IMR-90 (cell line): Measurements from ENCODE around the gene ISCU. TPM values are rescaled to one million over a fixed set of nuclear protein-coding genes. Genes with fewer than 3 reads are reported as not detected.

Source experiments
- ATAC-seq: fragments of 200-7000 bp; cut with Tn5 transposase; 2 replicates; pipeline ENCODE4 v1.9.1; 2020; ENCODE audit warnings: low read depth, mild to moderate bottlenecking, moderate library complexity
- BruUV-seq: library from RNA; stranded (reverse); fragments of 400-500 nt; replicated peaks from 2 replicates; lab custom pipeline; 2021; lab: Mats Ljungman, UMichigan
- CTCF ChIA-PET: fragments of 300-600 bp; formaldehyde crosslinking; extraction: SDS; loops from one replicate; lab custom pipeline; 2021; ENCODE audit warnings: antibody characterized with exemption; lab: Yijun Ruan, JAX
- POLR2A ChIA-PET: fragments of 300-600 bp; sonication (Branson Sonifier 250); formaldehyde crosslinking; loops from one replicate; lab custom pipeline; 2022; ENCODE audit warnings: antibody characterized with exemption; ENCODE audit not compliant: unreplicated experiment; lab: Charles Lee
- DNase-seq: peaks from one replicate; pipeline ENCODE4 v3.0.0; 2013
- H2AFZ ChIP-seq: replicated peaks from 2 replicates; pipeline ENCODE3; 2013; ENCODE audit warnings: low read length, mild to moderate bottlenecking; ENCODE audit not compliant: poor library complexity
- H2AK5ac ChIP-seq: 2 replicates; pipeline ENCODE4 v1.6.1; 2013; ENCODE audit warnings: low read depth, low read length, inconsistent platforms
- H2AK9ac ChIP-seq: replicated peaks from 2 replicates; pipeline ENCODE3; 2013; ENCODE audit warnings: mild to moderate bottlenecking, low read depth, low read length, moderate library complexity; ENCODE audit not compliant: poor library complexity
- H2BK120ac ChIP-seq: 2 replicates; pipeline ENCODE4 v1.6.1; 2013; ENCODE audit warnings: low read depth, low read length, inconsistent platforms
- H2BK15ac ChIP-seq: 3 replicates; pipeline ENCODE4 v1.6.1; 2013; ENCODE audit warnings: low read depth, low read length, inconsistent platforms
- H2BK20ac ChIP-seq: 2 replicates; pipeline ENCODE4 v1.6.1; 2013; ENCODE audit warnings: low read depth, mild to moderate bottlenecking, inconsistent platforms, low read length, moderate library complexity
- H2BK5ac ChIP-seq: 2 replicates; pipeline ENCODE4 v1.6.1; 2013; ENCODE audit warnings: mild to moderate bottlenecking, low read depth, low read length, inconsistent platforms; ENCODE audit not compliant: poor library complexity, severe bottlenecking
- H3K14ac ChIP-seq: replicated peaks from 2 replicates; pipeline ENCODE4 v1.6.1; 2013; ENCODE audit warnings: low read depth, low read length, inconsistent platforms
- H3K18ac ChIP-seq: 2 replicates; pipeline ENCODE4 v1.6.1; 2013; ENCODE audit warnings: low read depth, low read length, control low read depth
- H3K23ac ChIP-seq: 2 replicates; pipeline ENCODE4 v1.6.1; 2013; ENCODE audit warnings: low read depth, low read length, inconsistent platforms
- H3K27ac ChIP-seq: 2 replicates; pipeline ENCODE4 v1.5.1; 2013; ENCODE audit warnings: mild to moderate bottlenecking, control low read depth, low read length; ENCODE audit not compliant: insufficient read depth
- H3K27me3 ChIP-seq: 2 replicates; pipeline ENCODE4 v1.6.1; 2013; ENCODE audit warnings: low read length; ENCODE audit not compliant: control insufficient read depth, insufficient read depth
- H3K36me3 ChIP-seq: 2 replicates; pipeline ENCODE4 v1.6.1; 2013; ENCODE audit warnings: low read length, mixed read lengths; ENCODE audit not compliant: control insufficient read depth, insufficient read depth
- H3K4ac ChIP-seq: 2 replicates; pipeline ENCODE4 v1.6.1; 2013; ENCODE audit warnings: low read depth, low read length, inconsistent platforms
- H3K4me1 ChIP-seq: 2 replicates; pipeline ENCODE4 v1.6.1; 2013; ENCODE audit warnings: low read length, mixed read lengths; ENCODE audit not compliant: control insufficient read depth, insufficient read depth
- H3K4me2 ChIP-seq: 2 replicates; pipeline ENCODE4 v1.6.1; 2013; ENCODE audit warnings: low read depth, mild to moderate bottlenecking, control low read depth, low read length, moderate library complexity
- H3K4me3 ChIP-seq: 2 replicates; pipeline ENCODE4 v1.5.1; 2013; ENCODE audit warnings: low read depth, mild to moderate bottlenecking, control low read depth, low read length, moderate library complexity; ENCODE audit not compliant: insufficient read depth
- H3K56ac ChIP-seq: 2 replicates; pipeline ENCODE4 v1.6.1; 2013; ENCODE audit warnings: low read length, inconsistent platforms; ENCODE audit not compliant: insufficient read depth; ENCODE audit errors: extremely low read depth
- H3K79me1 ChIP-seq, 2 experiments: 2 replicates each; pipeline ENCODE4 v1.6.1; 2013; ENCODE audit warnings: low read length in 2 of 2, inconsistent platforms in 1 of 2, low read depth in 1 of 2
- H3K9ac ChIP-seq: 2 replicates; pipeline ENCODE4 v1.6.1; 2013; ENCODE audit warnings: low read depth, low read length, control low read depth
- H3K9me1 ChIP-seq: 2 replicates; pipeline ENCODE4 v1.6.1; 2013; ENCODE audit warnings: low read length, inconsistent platforms; ENCODE audit not compliant: insufficient read depth
- H3K9me3 ChIP-seq: 2 replicates; pipeline ENCODE4 v1.6.1; 2013; ENCODE audit warnings: low read length; ENCODE audit not compliant: control insufficient read depth, insufficient read depth
- H4K20me1 ChIP-seq: 2 replicates; pipeline ENCODE4 v1.6.1; 2013; ENCODE audit warnings: low read length, inconsistent platforms; ENCODE audit not compliant: insufficient read depth
- H4K5ac ChIP-seq: 2 replicates; pipeline ENCODE4 v1.6.1; 2013; ENCODE audit warnings: mild to moderate bottlenecking, low read depth, low read length, control low read depth
- H4K8ac ChIP-seq, 2 experiments: 2 replicates each; pipeline ENCODE4 v1.6.1; 2013; ENCODE audit warnings: low read depth in 2 of 2, low read length in 2 of 2, control low read depth in 1 of 2, inconsistent platforms in 1 of 2
- H4K91ac ChIP-seq: 2 replicates; pipeline ENCODE4 v1.6.1; 2013; ENCODE audit warnings: low read depth, low read length, inconsistent platforms; ENCODE audit not compliant: insufficient read depth
- BHLHE40 ChIP-seq: fragments of 150-350 bp; IDR thresholded peaks from 2 replicates; pipeline ENCODE4 v1.6.1; 2016; ENCODE audit warnings: mild to moderate bottlenecking, low read depth, low read length
- CEBPB ChIP-seq: IDR thresholded peaks from 2 replicates; pipeline ENCODE4 v1.6.1; 2012; ENCODE audit warnings: low read depth, low read length, improper control_type of control experiment
- CHD1 ChIP-seq: IDR thresholded peaks from 2 replicates; pipeline ENCODE4 v1.6.1; 2012; ENCODE audit warnings: low read depth, low read length, improper control_type of control experiment
- FOS ChIP-seq: fragments of 150-350 bp; IDR thresholded peaks from 2 replicates; pipeline ENCODE4 v1.6.1; 2016; ENCODE audit warnings: low read depth, low read length
- MAFK ChIP-seq: IDR thresholded peaks from 2 replicates; pipeline ENCODE4 v1.6.1; 2012; ENCODE audit warnings: low read depth, low read length, improper control_type of control experiment
- MAZ ChIP-seq: IDR thresholded peaks from 2 replicates; pipeline ENCODE4 v1.6.1; 2012; ENCODE audit warnings: low read depth, mild to moderate bottlenecking, low read length, improper control_type of control experiment, moderate library complexity, borderline replicate concordance
- NFE2L2 ChIP-seq: fragments of 150-350 bp; IDR thresholded peaks from 2 replicates; pipeline ENCODE4 v1.6.1; 2016; ENCODE audit warnings: low read depth, mild to moderate bottlenecking, low read length
- POLR2A ChIP-seq: IDR thresholded peaks from 2 replicates; pipeline ENCODE4 v1.6.1; 2012; ENCODE audit warnings: mild to moderate bottlenecking, low read depth, low read length
- RAD21 ChIP-seq: IDR thresholded peaks from 2 replicates; pipeline ENCODE4 v1.6.1; 2012; ENCODE audit warnings: low read length, improper control_type of control experiment
- RCOR1 ChIP-seq: IDR thresholded peaks from 2 replicates; pipeline ENCODE4 v1.6.1; 2012; ENCODE audit warnings: mild to moderate bottlenecking, low read length, improper control_type of control experiment; ENCODE audit not compliant: insufficient replicate concordance
- RFX5 ChIP-seq: IDR thresholded peaks from 2 replicates; pipeline ENCODE4 v1.8.0; 2012; ENCODE audit warnings: low read depth, mild to moderate bottlenecking, low read length, moderate library complexity
- WGBS, 2 experiments: methylation state at CpG; one replicate each; pipeline versions ENCODE4 v1.1.5 to v1.1.7; 2013; ENCODE audit warnings: missing lambda C conversion rate in 2 of 2; ENCODE audit not compliant: insufficient read length in 1 of 2; ENCODE audit errors: extremely low coverage in 2 of 2; 5-methylcytosine and 5-hydroxymethylcytosine counted together
- dilution Hi-C: fragments of 300-500 bp; cut with HindIII; formaldehyde crosslinking; loops from one replicate; pipeline ENCODE4 v1.14.3; 2018; ENCODE audit warnings: low sequenced_read_pairs; ENCODE audit not compliant: unreplicated experiment
- in situ Hi-C: fragments of 300-500 bp; cut with MboI; formaldehyde crosslinking; loops from 3 replicates; pipeline ENCODE4 v1.14.3; 2019; ENCODE audit warnings: low sequenced_read_pairs, inconsistent platforms, mixed read lengths
- intact Hi-C: fragments of 100-400 bp; cut with micrococcal nuclease; formaldehyde crosslinking; loops from 2 replicates; pipeline ENCODE4 v1.10.0; 2022
- polyA plus RNA-seq, 3 experiments: library from polyadenylated mRNA; depleted of rRNA; stranded (reverse); fragments of >200 nt; gene quantifications; 2 replicates each; pipeline ENCODE4 v1.2.3, GENCODE V29; 2012; ENCODE audit warnings: low replicate concordance in 1 of 3
- total RNA-seq: library from RNA; depleted of rRNA; stranded (reverse); fragments of >200 nt; gene quantifications from 2 replicates; pipeline ENCODE4 v1.2.3, GENCODE V29; 2012
- TF ChIP-seq, protein P1 (sequence below): conservative IDR thresholded peaks from 2 replicates; pipeline ENCODE4 v1.5.1; 2012; ENCODE audit warnings: mild to moderate bottlenecking, low read depth, low read length, improper control_type of control experiment
- TF ChIP-seq, protein P2 (sequence below): fragments of 150-350 bp; IDR thresholded peaks from 2 replicates; pipeline ENCODE4 v1.6.1; 2017; ENCODE audit warnings: mild to moderate bottlenecking, antibody characterized with exemption, low read length, low read depth
- TF ChIP-seq, protein P3 (sequence below): fragments of 150-350 bp; IDR thresholded peaks from 2 replicates; pipeline ENCODE4 v1.6.1; 2016; ENCODE audit warnings: low read depth, mild to moderate bottlenecking, low read length, moderate library complexity, borderline replicate concordance

Gene ISCU
- total and polyA plus RNA-seq, 2 of the 4 experiments (the other 2 are of a cell fraction) = 52.7 to 87.2 TPM

DNA sequence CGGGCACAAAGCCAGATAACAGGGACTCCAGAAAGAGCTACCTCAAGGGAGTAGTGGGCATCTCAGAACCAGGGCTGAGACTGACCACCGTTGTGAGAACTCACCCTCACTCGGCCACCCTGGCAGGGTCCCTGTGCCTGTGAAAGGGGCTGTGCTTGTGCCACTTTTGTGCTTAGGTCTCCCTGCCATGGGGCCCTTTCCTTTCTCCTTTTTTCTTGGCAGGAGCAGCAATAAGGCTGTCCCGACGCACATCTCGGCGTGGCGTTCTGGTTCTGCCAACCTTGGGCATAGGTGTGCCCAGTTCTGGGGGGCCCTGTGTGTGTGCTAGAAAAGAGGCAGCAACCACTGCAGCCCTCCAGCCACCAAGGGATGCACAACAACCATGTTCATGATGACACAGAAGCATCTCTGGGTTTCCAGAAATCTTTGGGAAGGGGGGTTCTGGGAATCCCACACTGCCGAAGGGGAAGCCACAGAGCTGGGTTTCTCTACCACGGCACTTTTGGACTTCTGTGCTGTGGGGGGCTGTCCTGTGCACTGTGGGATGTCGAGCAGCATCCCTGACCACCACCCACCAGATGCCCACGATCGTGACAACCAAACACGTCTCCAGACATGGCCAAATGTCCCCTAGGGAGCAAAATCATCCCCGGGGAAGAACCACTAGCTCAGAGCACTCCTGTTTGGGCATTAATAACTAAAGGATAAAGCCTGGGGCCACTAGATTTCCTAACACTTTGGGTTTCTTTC, 48.6 kb downstream of the ISCU start:
- Histone ChIP-seq H3K79me1 (peaks cover 0 to 5% of the 10 kb centered on the region in 2 experiments; a peak in 1 of 4 replicates), H4K8ac (peak overlapping the region in 1 of 2 experiments; percentile 63; a peak in 1 of 4 replicates), H2BK120ac (peak overlapping the region; percentile 93), H3K9ac (no peak overlapping the region), H3K9me1 (peaks cover 4% of the 10 kb centered on the region; the same call in 1 of the 2 replicates), H3K4me3 (no peak overlapping the region), H2BK20ac (peak overlapping the region; percentile 85; the same call in 1 of the 2 replicates), H2BK5ac (no peak overlapping the region), H4K20me1 (no peaks in the 10 kb centered on the region), H3K27me3 (no peaks in the 10 kb centered on the region), H2AFZ (peak overlapping the region; percentile 1), H2AK9ac (peak overlapping the region; percentile 56), H3K4ac (peak overlapping the region; percentile 86), H4K5ac (no peak overlapping the region; the same call in 1 of the 2 replicates), H3K18ac (no peak overlapping the region), H3K36me3 (no peaks in the 10 kb centered on the region), H3K14ac (peak overlapping the region; percentile 47; the same call in 1 of the 2 replicates), H4K91ac (peak overlapping the region; percentile 85; the same call in 1 of the 2 replicates), H3K56ac (no peak overlapping the region), H2BK15ac (peak overlapping the region; percentile 46; the same call in 1 of the 3 replicates), H2AK5ac (peak overlapping the region; percentile 67), H3K27ac (no peak overlapping the region), H3K4me1 (peaks cover 16% of the 10 kb centered on the region), H3K23ac (no peak overlapping the region), H3K4me2 (no peak overlapping the region), H3K9me3 (peaks cover 2% of the 10 kb centered on the region; the same call in 1 of the 2 replicates)
- no peak for DNase-seq
- dilution Hi-C loops (no loop called here), intact Hi-C loops (loop anchor here (2.0 kb wide), 1 partner anchor 340 kb away; no protein-coding TSS in a partner anchor), in situ Hi-C loops (no loop called here)
- ATAC-seq = no peak
- 92% methylated on average over 11 of the region's 15 CpGs; no CpG with 5 or more reads in 1 of the 2 experiments for WGBS, 2 experiments
- no TSS peak for BruUV-seq
- POLR2A ChIA-PET = no interaction called here
- CTCF ChIA-PET = interaction anchor here (2.0 kb wide), 1 partner anchor 47 kb away, joined by 4 read pairs; no protein-coding TSS in a partner anchor
- TF ChIP-seq, protein P1, sequence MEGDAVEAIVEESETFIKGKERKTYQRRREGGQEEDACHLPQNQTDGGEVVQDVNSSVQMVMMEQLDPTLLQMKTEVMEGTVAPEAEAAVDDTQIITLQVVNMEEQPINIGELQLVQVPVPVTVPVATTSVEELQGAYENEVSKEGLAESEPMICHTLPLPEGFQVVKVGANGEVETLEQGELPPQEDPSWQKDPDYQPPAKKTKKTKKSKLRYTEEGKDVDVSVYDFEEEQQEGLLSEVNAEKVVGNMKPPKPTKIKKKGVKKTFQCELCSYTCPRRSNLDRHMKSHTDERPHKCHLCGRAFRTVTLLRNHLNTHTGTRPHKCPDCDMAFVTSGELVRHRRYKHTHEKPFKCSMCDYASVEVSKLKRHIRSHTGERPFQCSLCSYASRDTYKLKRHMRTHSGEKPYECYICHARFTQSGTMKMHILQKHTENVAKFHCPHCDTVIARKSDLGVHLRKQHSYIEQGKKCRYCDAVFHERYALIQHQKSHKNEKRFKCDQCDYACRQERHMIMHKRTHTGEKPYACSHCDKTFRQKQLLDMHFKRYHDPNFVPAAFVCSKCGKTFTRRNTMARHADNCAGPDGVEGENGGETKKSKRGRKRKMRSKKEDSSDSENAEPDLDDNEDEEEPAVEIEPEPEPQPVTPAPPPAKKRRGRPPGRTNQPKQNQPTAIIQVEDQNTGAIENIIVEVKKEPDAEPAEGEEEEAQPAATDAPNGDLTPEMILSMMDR = no peak
- no peak for TF ChIP-seq POLR2A
- no peak for TF ChIP-seq MAFK
- no peak for TF ChIP-seq RCOR1
- TF ChIP-seq, protein P2, sequence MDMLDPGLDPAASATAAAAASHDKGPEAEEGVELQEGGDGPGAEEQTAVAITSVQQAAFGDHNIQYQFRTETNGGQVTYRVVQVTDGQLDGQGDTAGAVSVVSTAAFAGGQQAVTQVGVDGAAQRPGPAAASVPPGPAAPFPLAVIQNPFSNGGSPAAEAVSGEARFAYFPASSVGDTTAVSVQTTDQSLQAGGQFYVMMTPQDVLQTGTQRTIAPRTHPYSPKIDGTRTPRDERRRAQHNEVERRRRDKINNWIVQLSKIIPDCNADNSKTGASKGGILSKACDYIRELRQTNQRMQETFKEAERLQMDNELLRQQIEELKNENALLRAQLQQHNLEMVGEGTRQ = no peak
- no peak for TF ChIP-seq CEBPB
- no peak for TF ChIP-seq BHLHE40
- TF ChIP-seq MAZ = no peak
- TF ChIP-seq RFX5 = no peak
- TF ChIP-seq RAD21 = no peak
- TF ChIP-seq NFE2L2 = no peak
- TF ChIP-seq, protein P3, sequence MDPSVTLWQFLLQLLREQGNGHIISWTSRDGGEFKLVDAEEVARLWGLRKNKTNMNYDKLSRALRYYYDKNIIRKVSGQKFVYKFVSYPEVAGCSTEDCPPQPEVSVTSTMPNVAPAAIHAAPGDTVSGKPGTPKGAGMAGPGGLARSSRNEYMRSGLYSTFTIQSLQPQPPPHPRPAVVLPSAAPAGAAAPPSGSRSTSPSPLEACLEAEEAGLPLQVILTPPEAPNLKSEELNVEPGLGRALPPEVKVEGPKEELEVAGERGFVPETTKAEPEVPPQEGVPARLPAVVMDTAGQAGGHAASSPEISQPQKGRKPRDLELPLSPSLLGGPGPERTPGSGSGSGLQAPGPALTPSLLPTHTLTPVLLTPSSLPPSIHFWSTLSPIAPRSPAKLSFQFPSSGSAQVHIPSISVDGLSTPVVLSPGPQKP = no peak
- no peak for TF ChIP-seq FOS
- TF ChIP-seq CHD1 = no peak
